Ecto neural progenitor cell (in vitro differentiated cells): ENCODE results near the gene ANGPTL8.
A peak's percentile ranks its signal among the peaks of the same experiment; 100 is the strongest.

Experiments
- DNase-seq: peaks from one replicate; pipeline ENCODE4 v3.0.0-alpha.2; 2018; ENCODE audit warnings: low spot score

ANGPTL8 gene

DNA sequence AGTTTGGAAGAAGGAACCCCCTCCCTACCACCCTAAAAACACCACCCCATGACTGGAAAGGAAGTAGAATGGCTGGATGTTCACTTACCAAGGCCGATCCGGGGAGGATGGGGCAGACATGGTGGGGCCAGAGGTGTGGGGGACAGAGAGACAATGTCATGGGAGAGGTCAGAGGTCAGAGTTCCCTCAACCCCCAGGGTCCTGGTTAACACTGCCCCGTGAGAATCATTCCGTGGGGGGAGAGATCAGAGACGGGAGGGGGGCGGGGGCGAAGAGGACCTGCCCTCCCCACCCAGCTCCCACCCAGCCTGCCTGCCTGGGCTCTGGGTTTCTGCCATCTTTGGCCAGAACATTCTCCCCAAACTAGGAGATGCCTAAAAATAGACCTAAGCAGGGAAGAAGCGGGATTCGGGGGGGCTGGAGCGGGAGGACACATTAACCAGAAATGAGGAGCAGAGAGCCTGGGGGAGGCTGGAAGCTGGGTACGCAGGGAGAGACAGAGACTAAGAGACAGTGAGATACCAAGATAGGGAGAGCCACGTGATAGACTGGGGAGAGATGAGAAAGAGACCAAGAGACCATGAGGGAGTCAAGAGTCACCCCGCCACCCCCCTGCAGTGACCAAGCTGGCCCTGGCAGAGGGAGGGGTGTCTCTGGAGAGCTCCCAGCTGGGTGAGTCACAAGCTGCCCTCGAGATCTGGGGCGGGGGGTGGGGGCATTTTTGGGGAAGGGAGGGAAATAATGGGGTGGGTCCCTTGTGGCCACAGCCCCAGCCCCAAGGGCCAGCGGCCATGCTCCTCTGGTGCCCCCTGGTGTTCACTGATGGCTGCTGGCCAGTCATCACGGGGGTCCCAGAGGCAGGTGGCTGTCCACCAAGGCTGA lies 36.0 kb upstream of the ANGPTL8 start:
- DNase-seq: peak; percentile 80

DNA sequence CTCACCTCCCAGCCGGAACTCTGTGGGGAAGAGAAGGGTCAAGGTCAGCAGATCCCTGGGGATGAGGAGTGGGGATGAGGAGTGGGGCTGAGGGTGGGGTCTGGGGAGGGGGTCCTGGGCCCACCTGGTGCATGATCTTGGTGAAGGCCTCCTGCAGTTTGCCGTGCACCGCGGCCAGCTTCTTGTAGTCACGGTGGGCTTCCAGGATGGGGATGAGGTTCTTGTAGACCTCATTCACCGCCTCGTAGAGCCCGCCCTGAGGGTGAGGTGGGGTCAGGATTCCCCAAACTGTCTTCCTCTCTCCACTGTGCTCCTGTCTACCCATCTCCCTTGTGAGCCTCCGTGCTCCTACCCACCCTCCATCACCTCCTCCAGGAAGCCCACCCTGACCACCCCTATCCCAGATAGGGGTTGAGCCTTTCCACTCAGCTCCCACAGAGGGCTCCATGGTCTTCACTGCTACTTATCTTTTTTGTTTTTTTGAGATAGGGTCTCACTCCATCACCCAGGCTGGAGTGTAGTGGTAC lies 35.3 kb upstream of the ANGPTL8 start:
- DNase-seq: no peak

DNA sequence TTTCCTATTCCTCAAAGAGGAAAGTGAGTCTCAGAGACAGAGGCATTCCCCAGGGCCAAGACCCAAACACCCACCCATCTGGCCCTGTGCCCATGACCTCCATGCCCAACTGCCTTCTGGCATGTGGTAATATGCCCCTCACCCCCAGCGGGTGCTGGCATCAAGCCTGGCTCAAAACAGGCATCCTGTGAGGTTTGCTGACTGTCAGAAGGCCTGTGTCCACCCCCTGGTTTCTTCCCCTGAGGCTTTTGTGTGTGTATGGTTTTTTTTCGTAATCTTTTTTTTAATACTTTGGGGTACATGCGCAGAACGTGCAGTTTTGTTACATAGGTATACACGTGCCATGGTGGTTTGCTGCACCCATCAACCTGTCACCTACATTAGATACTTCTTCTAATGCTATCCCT lies 34.5 kb upstream of the ANGPTL8 start:
- DNase-seq: no peak

DNA sequence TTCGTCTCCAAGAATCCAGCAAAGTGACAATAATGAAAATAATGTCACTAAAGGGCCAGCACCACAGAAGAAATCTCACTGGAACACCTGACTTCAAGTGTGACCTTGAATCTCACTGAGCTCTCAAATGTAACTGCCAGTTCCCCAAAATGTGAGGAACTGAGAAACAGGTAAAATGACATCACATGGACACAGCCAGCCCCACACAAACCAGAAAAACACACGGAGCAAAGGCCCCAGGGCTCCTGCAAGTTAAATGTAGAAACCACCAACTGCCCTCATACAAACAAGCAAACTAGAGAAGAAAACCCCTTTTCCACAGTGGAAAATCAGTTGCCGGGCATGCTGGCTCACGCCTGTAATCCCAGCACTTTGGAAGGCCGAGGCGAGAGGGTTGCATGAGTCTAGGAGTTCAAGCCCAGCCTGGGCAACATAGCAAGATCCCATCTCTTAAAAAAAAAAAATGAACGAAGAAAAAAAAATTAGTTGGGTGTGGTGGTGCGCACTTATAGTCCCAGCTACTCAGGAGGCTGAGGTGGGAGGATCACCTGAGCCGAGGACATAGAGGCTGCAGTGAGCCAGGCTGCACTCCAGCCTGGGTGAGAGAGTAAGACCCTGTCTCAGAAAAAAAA lies 33.4 kb upstream of the ANGPTL8 start:
- DNase-seq: no peak

DNA sequence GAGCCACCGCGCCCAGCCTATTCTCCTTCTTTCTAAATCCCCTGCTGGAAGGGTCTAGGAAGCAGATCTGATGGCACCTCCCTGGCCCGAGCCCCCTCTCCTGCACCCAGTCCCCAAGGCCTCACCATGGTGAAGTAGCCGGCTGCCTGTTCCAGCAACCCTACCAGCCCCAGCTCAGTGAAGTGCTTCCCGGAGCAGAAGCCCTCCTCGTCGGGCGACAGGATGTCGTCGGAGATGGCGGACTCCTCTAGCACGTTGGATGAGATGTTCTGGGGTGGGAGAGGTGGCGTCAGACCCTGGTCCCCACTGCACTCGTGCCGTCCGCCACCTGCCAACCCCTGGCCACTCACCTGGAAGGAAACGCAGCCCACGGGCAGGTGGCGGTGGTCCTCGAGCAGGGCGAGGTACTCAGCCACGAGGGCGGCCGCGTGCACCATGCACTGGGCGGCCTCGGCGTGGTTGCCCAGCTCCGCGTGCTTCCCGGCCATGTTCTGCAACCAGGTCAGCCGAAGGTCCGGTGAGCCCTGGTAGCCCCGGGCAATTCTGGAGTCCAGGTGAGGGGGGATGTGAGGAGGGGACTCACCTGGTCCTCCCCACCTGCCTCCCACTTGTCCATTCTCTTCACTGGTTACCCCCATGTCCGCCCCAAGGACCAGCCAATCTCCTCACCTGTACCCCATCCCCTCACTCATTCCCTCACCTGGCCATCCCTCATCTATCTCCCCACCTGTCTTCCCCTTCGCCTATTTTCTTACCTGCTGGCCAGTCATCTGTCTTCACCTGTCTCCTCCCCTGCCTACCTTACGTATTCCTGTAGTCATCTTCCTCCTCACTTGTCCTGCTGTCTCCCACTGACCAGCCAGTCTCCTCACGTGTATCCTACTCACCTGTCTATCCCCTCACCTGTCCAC lies 30.6 kb upstream of the ANGPTL8 start:
- no peak for DNase-seq

DNA sequence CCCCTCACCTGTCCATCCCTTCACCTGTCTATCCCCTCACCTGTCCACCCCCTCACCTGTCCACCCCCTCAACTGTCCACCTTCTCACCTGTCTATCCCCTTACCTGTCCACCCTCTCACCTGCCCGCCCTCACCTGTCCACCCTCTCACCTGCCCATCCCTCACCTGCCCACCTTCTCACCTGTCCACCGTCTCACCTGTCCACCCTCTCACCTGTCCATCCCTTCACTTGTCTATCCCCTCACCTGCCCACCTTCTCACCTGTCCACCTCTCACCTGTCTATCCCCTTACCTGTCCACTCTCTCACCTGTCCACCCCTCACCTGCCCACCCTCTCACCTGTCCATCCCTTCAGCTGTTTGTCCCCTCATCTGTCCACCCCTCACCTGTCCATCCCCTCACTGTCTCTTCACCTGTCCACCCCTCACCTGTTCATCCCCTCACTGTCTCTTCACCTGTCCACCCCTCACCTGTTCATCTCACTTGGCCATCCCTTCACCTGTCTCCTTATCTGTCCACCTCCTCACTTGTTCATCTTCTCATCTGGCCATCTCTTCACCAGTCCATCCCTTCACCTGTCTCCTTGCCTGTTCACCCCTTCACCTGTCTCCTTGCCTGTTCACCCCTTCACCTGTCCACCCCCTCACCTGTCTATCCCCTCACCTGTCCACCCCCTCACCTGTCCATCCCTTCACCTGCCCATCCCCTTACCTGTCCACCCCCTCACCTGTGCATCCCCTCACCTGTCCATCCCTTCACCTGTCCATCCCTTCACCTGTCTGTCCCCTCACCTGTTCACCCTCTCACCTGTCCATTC lies 29.4 kb upstream of the ANGPTL8 start:
- no peak for DNase-seq

DNA sequence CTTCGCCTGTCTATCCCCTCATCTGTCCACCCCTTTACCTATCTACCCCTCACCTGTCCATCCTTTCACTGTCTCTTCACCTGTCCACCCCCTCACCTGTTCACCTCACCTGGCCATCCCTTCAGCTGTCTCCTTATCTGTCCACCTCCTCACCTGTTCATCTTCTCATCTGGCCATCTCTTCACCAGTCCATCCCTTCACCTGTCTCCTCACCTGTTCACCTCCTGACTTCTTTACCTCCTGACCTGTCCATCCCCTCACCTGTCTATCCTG lies 28.8 kb upstream of the ANGPTL8 start:
- DNase-seq: no peak

DNA sequence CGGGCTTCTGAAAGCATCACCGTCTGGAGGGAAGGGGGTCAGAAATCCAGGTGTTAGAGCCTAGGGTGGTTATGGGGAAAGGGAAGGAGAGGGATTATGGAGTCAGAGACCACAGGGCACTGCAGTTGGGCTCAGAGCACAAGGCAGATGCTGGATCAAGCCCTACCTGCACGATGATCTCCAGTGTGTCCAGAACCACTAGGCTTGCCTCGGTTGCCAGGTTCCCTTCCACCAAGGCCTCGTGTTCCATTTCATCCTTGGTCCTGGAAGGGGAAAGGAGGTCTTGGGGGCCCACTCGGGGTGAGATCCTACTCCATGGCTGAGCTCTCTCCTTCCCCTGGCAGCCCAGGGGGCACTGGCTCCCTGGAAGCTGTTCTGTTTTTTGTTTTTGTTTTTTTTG lies 25.0 kb upstream of the ANGPTL8 start:
- DNase-seq: no peak

DNA sequence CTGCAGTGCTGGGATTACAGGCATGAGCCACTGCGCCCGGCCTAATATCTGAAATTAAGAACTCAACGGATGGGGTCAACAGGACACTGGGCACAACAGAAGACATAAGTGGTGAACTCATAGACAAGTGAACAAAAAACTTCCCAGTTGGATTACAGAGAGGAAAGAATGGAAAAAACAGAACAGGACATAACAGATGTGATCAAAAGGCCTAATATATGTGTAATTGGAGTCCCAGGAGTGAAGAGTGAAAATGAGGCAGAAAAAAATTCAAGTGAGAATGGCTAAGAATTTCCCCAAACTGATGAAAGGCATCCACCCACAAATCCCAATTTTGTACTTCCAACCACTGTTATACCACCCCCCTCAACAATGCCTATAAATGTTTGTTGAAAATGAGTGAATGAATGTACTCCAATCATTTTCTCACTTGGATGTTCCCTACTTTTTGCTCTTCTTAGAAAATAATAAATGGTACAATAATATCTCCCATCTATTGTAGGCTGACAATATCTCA lies 18.3 kb upstream of the ANGPTL8 start:
- no peak for DNase-seq

DNA sequence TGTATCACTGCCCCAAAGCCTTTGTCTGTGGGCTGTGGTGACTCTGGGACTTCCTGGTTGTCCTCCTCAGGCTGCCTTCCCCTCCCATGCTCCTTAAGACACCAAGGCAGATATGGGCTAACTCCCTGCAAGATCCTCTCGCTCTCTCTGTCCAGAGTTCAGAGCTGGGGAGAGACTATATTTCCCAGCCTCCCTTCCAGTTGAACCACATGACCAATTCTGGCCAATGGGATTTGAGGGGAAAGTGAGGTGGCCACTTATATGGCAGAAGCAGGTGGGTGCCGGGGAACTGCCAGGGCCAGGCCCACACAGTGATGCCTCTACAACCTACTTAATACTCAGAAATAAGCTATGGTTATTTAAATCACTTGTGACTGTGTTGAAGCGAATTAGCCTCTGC lies 16.2 kb upstream of the ANGPTL8 start:
- DNase-seq: no peak

DNA sequence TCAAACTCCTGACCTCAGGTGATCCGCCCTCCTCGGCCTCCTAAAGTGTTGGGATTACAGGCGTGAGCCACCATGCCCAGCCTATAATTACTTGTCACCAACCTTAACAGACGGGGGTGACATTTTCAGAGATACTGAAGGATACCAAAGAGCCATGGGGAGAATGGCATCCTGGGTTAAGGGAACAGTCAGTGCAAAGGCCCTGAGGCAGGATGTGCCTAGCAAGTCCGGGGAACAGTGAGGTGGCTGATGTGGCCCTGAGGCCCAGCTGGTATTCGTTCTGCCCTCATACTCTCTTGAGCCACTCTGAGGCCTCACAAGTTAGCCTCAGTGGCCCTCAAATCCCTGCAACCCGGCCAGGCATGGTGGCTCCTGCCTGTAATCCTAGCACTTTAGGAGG lies 15.0 kb upstream of the ANGPTL8 start:
- DNase-seq: no peak

DNA sequence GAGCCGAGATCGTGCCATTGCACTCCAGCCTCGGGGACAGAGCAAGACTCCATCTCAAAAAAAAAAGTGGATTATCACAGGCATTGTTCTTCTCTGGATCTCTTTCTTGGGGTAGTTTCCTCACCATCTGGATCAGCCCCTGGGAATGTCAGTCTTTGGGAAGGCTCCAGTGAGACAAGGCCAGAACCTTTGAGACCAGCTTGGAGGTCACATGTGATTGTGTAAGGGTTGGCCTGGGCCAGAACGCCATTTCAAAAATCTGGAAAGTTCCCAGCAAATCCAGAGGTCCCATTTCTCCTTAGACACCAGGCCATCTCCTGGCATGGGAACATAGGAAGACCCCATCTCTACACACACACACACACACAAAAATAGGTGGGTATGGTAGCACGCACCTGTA lies 14.2 kb upstream of the ANGPTL8 start:
- DNase-seq: no peak

DNA sequence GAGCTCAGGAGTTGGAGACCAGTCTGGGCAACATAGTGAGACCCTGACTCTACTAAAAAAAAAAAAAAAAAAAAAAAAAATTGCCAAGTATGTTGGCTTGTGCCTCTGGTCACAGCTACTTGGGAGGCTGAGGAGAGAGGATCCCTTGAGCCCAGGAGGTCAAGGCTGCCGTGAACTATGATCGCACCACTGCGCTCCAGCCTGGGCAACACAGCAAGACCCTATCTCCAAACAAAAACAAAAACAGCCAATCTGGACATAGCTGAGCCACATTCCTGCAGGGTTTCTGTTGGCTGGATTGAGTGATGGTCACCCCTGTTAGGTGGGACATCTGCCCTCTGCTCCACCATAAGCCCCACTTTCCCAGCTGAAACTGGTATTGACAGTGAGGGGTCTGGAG lies 13.6 kb upstream of the ANGPTL8 start:
- no peak for DNase-seq

DNA sequence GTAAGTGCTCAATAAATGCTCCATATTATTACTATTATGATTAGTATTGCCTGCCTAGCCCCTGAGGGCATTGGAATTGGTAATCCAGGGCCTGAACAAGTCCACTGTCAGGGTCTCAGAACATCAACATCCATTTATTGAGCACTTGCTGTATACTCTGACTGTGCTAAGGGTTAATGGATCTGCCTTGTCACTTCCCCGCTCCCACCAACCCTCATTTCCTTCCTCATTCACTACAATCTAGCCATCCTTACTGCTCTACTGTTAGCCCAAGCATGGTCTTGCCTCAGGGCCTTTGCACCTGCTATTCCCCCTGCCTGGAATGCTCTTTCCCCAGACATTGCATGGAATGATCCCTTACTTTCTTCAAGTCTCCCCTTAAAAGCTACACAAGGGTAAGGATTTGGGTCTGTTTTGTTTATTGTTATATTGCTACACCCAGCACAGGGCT lies 12.7 kb upstream of the ANGPTL8 start:
- DNase-seq: no peak

DNA sequence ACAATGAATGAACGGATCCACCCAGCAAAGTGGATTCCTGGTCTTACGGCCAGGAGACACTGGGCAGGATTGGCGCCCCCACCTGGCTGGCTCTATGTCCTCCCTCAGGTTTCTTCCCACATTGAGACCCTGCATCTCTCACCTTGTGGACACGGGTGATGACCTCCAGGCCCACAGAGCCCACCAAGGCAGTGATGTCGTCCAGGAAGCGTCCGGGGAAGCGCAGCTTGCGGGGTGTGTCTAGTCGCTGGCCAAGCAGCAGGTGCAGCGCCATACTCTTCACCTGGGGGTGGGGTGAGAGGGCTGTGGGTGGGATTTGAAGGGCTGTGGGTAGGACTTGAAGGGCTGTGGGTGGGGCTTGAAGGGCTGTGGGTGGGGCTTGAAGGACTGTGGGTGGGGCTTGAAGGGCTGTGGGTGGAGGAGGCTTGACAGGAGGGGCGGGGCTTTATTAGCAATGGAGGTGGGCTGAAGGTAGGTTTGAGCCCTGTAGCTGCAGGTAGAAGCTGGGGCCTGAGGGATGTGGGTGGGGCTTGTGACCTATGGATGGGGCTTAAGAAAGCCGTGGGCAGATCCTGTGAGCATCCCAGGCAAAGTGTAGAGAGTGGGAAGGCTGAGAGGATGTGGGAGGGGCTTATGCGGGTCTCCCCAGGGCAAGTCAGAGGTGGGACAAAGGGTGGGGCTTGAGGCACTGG lies 12.1 kb upstream of the ANGPTL8 start:
- DNase-seq: peak; percentile 61

DNA sequence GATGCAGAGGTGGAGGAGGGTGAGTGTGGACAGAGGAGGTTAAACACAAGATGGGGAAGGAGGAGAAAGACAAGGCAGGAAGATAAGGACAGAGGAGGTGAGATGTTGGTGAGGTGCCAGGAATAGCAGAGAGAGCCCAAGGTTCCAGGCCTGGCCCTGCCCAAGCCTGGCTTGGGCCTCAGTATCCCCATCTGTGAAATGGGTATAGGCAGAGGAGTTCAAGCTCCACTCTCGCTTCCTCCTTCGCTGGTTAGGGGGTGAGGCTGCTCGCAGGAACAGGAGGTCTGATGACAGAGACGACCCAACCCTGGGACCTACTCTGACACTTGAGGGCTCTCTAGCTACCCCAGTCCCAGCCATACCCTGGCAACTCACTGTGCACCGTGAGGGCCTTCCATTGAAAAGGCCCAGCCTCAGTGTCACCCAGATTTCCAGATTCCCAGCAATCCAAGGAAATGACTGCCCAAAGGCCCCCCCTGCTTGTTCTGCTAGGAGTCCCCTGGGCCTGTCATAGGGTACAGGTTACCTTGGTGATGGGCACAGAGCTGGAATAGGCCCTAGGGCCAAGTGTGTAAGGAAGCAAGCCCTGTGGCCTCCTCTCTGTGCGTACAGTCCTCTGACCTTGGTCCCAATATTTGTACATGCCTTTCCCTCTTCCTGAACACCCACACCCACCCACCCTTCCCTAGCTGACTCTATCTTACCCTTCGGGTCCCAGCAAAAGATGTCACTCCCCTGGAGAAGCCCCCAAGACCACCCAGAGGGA lies 8.6 kb upstream of the ANGPTL8 start:
- no peak for DNase-seq

DNA sequence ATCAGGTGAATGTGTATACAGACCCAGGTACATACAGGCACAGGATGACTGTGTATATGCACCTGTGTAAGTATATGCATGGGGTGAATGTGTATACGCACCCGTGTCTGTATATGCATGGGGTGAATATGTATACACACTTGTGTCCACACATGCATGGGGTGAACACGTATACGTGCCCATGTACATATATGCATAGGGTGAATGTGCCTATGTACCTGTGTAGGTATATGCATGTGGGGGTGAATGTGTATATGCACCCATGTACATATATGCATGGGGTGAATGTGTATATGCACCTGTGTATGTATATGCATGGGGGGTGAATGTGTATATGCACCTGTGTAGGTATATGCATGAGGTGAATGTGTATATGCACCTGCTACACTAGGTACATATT lies 6.9 kb upstream of the ANGPTL8 start:
- no peak for DNase-seq

DNA sequence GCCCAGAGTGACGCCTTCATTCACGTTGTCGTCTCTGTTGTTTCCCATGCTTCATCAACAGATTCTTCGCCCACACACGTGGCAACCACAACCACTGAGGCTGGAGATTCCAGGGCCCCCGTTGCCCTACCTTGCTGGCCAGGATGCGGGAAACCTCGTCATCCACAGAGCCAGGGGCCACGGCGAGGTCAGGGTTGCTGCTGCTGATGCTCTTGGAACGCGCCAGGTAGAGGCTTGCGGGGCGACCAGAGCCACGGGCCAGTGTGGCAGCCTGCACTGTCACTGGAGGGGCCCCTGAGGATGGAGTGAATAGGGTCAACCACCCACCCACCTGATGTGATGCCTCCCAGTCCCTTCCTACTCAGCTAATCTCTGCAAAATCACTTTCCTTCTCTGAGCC lies 6.3 kb upstream of the ANGPTL8 start:
- no peak for DNase-seq

DNA sequence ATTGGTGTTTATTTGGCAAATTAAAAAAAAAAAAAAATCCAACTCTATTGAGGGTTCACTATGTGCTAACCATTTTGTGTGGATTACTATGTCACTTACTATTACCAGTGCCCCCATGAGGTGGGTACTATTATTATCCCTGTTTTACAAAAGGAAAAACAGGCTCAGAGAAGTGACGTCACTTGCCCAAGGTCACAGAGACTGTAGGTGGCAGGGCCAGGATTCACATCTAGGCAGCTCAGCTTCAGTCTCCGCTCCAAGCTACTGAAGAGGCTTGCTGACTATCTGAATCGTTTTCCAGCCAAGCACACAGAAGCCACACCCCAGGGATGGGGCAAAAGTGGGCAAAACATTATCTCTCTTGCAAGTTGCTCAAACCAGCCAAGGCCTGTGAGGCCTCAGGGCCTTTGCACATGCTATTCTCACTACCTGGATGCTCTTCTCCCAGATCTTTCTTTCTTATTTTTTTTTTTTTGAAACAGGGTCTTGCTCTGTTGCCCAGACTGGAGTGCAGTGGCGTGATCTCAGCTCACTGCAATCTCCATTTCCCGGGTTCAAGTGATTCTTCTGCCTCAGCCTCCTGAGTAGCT lies 4.8 kb upstream of the ANGPTL8 start:
- DNase-seq: no peak
